HG03045 (cell line): ENCODE data around the gene PGRMC2.

ENCODE experiments used
- ATAC-seq: cut with Tn5 transposase; IDR thresholded peaks from one replicate; pipeline ENCODE4 v1.9.1; 2021; ENCODE audit warnings: mild to moderate bottlenecking, moderate library complexity; ENCODE audit not compliant: unreplicated experiment

PGRMC2 gene

GRCh38 chr4:128225148-128225547 lies 62.5 kb downstream of the PGRMC2 start:
- ATAC-seq: no peak

- no peak for ATAC-seq
Measured at GRCh38 chr4:128221586-128221985, 66.0 kb downstream of the PGRMC2 start.

- no peak for ATAC-seq
Measured at GRCh38 chr4:128220286-128221235, 67.1 kb downstream of the PGRMC2 start.
